ENCODE results near the gene KAZN.
"Not testable (repeated sequence)": the region's sequence is repeated elsewhere in the genome, so short reads cannot be mapped to it uniquely, and the experiment has no call there.

Gene KAZN

DNA sequence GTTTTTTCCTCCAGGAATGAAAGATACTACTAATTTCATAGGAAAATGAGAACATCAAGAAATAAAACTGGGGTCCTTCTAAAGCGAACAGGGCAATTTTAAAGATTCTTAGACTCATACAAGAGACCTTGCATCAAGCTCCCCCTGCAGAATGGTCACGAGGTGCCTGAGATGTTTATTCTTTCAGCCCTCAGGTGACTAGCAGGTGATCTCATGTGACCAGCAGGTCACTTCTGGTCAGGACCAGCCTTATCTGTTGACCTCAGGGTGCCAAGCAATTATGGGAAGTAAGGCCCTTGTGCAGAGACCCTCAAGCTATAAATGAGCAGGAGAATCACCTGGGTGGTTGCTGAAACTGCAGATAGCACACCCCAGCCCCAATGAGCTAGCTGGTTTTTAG, 534.5 kb downstream of the KAZN start:
- no peak overlapping the region for H3K4me3 ChIP-seq (ENCODE audit: low read depth, low read length)
- H3K4me1 ChIP-seq (ENCODE audit: control insufficient read depth, insufficient read depth, low read length, unreplicated experiment), result no peaks in the 10 kb centered on the region
- no peaks in the 10 kb centered on the region for H3K36me3 ChIP-seq (ENCODE audit: insufficient read depth, low read length)
- H3K27me3 ChIP-seq (ENCODE audit: insufficient read depth, low read length), result peaks cover 32% of the 10 kb centered on the region
- no peak overlapping the region for H3K27ac ChIP-seq (ENCODE audit: low read depth, low read length)
- no peaks in the 10 kb centered on the region for H3K79me2 ChIP-seq (ENCODE audit: control insufficient read depth, insufficient read depth, low read length, unreplicated experiment)
- no peak overlapping the region for H2AFZ ChIP-seq (ENCODE audit: low read length, unreplicated experiment)

GRCh38 chr1:15134285-15134684, 535.8 kb downstream of the KAZN start:
- no peaks in the 10 kb centered on the region for H3K79me2 ChIP-seq (ENCODE audit: control insufficient read depth, insufficient read depth, low read length, unreplicated experiment)
- H2AFZ ChIP-seq (ENCODE audit: low read length, unreplicated experiment), result no peak overlapping the region
- no peaks in the 10 kb centered on the region for H3K4me1 ChIP-seq (ENCODE audit: control insufficient read depth, insufficient read depth, low read length, unreplicated experiment)
- H3K27ac ChIP-seq (ENCODE audit: low read depth, low read length), result no peak overlapping the region
- no peak overlapping the region for H3K4me3 ChIP-seq (ENCODE audit: low read depth, low read length)
- no peaks in the 10 kb centered on the region for H3K36me3 ChIP-seq (ENCODE audit: insufficient read depth, low read length)
- H3K27me3 ChIP-seq (ENCODE audit: insufficient read depth, low read length), result peaks cover 32% of the 10 kb centered on the region

DNA sequence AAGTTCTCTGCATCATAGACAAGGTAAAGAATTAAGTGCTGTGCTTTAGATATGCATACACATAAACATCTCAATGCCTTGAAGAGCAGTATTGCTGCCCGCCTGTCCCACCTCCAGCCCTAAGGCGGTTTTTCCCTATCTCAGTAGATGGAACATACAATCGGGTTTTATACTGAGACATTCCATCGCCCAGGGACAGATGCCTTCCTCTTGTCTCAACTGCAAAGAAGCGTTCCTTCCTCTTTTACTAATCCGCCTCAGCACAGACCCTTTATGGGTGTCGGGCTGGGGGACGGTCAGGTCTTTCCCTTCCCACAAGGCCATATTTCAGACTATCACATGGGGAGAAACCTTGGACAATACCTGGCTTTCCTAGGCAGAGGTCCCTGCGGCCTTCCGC, 537.1 kb downstream of the KAZN start:
- H3K79me2 ChIP-seq (ENCODE audit: control insufficient read depth, insufficient read depth, low read length, unreplicated experiment); H3K4me3 ChIP-seq (ENCODE audit: low read depth, low read length); H2AFZ ChIP-seq (ENCODE audit: low read length, unreplicated experiment); H3K36me3 ChIP-seq (ENCODE audit: insufficient read depth, low read length); H3K27ac ChIP-seq (ENCODE audit: low read depth, low read length); H3K4me1 ChIP-seq (ENCODE audit: control insufficient read depth, insufficient read depth, low read length, unreplicated experiment): not testable (repeated sequence)
- H3K27me3 ChIP-seq (ENCODE audit: insufficient read depth, low read length), result peaks cover 28% of the 10 kb centered on the region

GRCh38 chr1:15137809-15138208, 539.3 kb downstream of the KAZN start:
- Histone ChIP-seq H2AFZ (ENCODE audit: low read length, unreplicated experiment) (no peak overlapping the region), H3K36me3 (ENCODE audit: insufficient read depth, low read length) (no peaks in the 10 kb centered on the region), H3K4me1 (ENCODE audit: control insufficient read depth, insufficient read depth, low read length, unreplicated experiment) (no peaks in the 10 kb centered on the region), H3K4me3 (ENCODE audit: low read depth, low read length) (no peak overlapping the region), H3K27ac (ENCODE audit: low read depth, low read length) (no peak overlapping the region), H3K27me3 (ENCODE audit: insufficient read depth, low read length) (peaks cover 28% of the 10 kb centered on the region), H3K79me2 (ENCODE audit: control insufficient read depth, insufficient read depth, low read length, unreplicated experiment) (no peaks in the 10 kb centered on the region)

DNA sequence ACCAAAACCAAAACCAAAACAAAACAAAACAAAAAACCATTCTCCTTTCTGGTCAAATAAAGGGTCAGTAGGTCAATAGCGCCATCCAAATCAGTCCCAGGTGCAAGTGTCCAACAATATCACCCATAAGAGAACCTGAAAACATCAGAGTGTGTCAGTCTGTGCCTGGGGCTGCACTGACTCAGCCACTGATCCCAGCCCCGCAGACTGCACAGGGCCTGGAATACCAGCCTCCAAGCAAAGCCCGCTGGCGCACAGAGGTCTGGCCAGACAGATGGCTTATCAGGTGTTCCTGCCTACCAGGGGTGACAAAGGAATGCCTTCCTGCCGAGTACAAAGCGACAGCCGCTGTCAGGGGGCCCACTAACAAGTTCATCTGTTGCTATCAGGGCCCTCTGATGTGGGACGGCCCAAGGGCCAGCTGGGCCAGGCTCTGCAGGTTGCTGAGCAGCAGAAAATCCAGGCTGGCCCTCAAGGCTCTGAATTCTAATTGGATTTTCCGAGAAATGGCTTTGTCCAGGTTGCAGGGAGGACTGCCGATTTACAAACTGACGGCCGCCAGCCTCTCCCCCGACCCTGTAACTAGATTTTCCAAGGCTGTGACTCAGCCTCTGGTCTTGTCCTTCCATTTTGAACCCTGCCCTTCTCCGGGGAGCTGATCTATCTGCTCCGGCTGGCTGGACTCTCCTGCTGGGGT, 541.3 kb downstream of the KAZN start:
- no peak overlapping the region for H2AFZ ChIP-seq (ENCODE audit: low read length, unreplicated experiment)
- no peak overlapping the region for H3K27ac ChIP-seq (ENCODE audit: low read depth, low read length)
- H3K4me3 ChIP-seq (ENCODE audit: low read depth, low read length), result no peak overlapping the region
- peaks cover 18% of the 10 kb centered on the region; the same call in 1 of the 2 replicates for H3K27me3 ChIP-seq (ENCODE audit: insufficient read depth, low read length)
- H3K36me3 ChIP-seq (ENCODE audit: insufficient read depth, low read length), result no peaks in the 10 kb centered on the region
- no peaks in the 10 kb centered on the region for H3K4me1 ChIP-seq (ENCODE audit: control insufficient read depth, insufficient read depth, low read length, unreplicated experiment)
- H3K79me2 ChIP-seq (ENCODE audit: control insufficient read depth, insufficient read depth, low read length, unreplicated experiment), result no peaks in the 10 kb centered on the region

DNA sequence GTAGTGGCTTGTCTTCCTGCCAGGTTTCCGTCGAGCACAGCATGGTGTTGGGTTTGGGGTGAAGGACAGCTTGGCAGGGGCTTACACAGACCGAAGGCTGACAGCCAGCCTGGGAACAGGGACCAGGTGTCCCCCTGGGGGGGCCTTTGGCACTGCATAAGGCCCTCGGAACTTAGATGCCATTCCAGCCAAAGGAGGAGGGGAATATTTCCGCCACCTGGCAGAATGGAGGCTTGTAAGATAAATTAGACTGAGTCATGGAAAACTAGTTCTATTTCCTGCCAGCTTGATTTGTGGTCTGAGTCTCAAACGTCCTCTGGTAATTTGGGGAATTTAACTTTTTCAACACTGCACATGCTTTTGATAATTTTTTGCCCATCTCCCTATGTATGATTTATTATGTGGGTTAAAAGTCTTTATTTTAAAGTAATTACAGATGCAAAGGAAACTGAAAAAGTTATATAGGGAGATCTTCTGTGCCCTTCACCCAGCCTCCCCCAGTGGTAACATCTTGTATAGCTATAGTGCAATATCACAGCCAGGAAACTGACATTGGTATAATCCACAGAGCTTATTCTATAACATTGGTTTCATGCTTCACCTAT, 543.6 kb downstream of the KAZN start:
- Histone ChIP-seq H2AFZ (ENCODE audit: low read length, unreplicated experiment) (no peak overlapping the region), H3K36me3 (ENCODE audit: insufficient read depth, low read length) (no peaks in the 10 kb centered on the region), H3K27ac (ENCODE audit: low read depth, low read length) (no peak overlapping the region), H3K27me3 (ENCODE audit: insufficient read depth, low read length) (peaks cover 27% of the 10 kb centered on the region; the same call in 1 of the 2 replicates), H3K4me1 (ENCODE audit: control insufficient read depth, insufficient read depth, low read length, unreplicated experiment) (no peaks in the 10 kb centered on the region), H3K4me3 (ENCODE audit: low read depth, low read length) (no peak overlapping the region), H3K79me2 (ENCODE audit: control insufficient read depth, insufficient read depth, low read length, unreplicated experiment) (no peaks in the 10 kb centered on the region)

GRCh38 chr1:15145327-15145726, 546.8 kb downstream of the KAZN start:
- H3K36me3 ChIP-seq (ENCODE audit: insufficient read depth, low read length), result no peaks in the 10 kb centered on the region
- H3K4me3 ChIP-seq (ENCODE audit: low read depth, low read length), result no peak overlapping the region
- H3K27ac ChIP-seq (ENCODE audit: low read depth, low read length), result no peak overlapping the region
- peaks cover 39% of the 10 kb centered on the region for H3K27me3 ChIP-seq (ENCODE audit: insufficient read depth, low read length)
- no peak overlapping the region for H2AFZ ChIP-seq (ENCODE audit: low read length, unreplicated experiment)
- no peaks in the 10 kb centered on the region for H3K79me2 ChIP-seq (ENCODE audit: control insufficient read depth, insufficient read depth, low read length, unreplicated experiment)
- no peaks in the 10 kb centered on the region for H3K4me1 ChIP-seq (ENCODE audit: control insufficient read depth, insufficient read depth, low read length, unreplicated experiment)

- Histone ChIP-seq H3K79me2 (ENCODE audit: control insufficient read depth, insufficient read depth, low read length, unreplicated experiment) (no peaks in the 10 kb centered on the region), H3K36me3 (ENCODE audit: insufficient read depth, low read length) (no peaks in the 10 kb centered on the region), H3K27me3 (ENCODE audit: insufficient read depth, low read length) (peaks cover 48% of the 10 kb centered on the region), H3K4me1 (ENCODE audit: control insufficient read depth, insufficient read depth, low read length, unreplicated experiment) (no peaks in the 10 kb centered on the region), H2AFZ (ENCODE audit: low read length, unreplicated experiment) (no peak overlapping the region), H3K27ac (ENCODE audit: low read depth, low read length) (no peak overlapping the region), H3K4me3 (ENCODE audit: low read depth, low read length) (no peak overlapping the region)
These were observed 547.7 kb downstream of the KAZN start for GRCh38 chr1:15146142-15146680.

GRCh38 chr1:15146971-15147376, 548.5 kb downstream of the KAZN start:
- no peaks in the 10 kb centered on the region for H3K4me1 ChIP-seq (ENCODE audit: control insufficient read depth, insufficient read depth, low read length, unreplicated experiment)
- H3K27ac ChIP-seq (ENCODE audit: low read depth, low read length), result no peak overlapping the region
- no peaks in the 10 kb centered on the region for H3K79me2 ChIP-seq (ENCODE audit: control insufficient read depth, insufficient read depth, low read length, unreplicated experiment)
- H3K4me3 ChIP-seq (ENCODE audit: low read depth, low read length), result no peak overlapping the region
- no peaks in the 10 kb centered on the region for H3K36me3 ChIP-seq (ENCODE audit: insufficient read depth, low read length)
- peaks cover 55% of the 10 kb centered on the region for H3K27me3 ChIP-seq (ENCODE audit: insufficient read depth, low read length)
- no peak overlapping the region for H2AFZ ChIP-seq (ENCODE audit: low read length, unreplicated experiment)

DNA sequence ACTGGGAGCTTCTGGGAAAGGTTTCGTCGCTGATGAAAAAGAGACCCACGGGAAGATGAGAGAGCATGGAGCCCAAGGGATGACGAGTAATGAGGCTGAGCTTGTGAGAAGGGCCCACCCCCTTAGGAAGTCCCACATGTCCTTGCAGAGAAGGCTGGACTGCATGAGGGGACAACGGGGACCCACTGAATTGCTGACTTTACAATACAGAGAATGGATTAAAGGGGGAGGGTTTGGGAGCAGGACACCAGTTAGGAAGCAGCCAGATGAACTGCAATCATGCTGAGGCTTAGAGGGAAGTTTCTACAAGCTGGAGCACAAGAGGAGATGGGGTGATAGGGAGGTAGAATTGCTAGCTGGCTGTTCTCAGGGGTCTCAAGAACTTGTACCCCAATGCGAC, 549.5 kb downstream of the KAZN start:
- H3K36me3 ChIP-seq (ENCODE audit: insufficient read depth, low read length), result no peaks in the 10 kb centered on the region
- H3K4me3 ChIP-seq (ENCODE audit: low read depth, low read length), result no peak overlapping the region
- no peaks in the 10 kb centered on the region for H3K4me1 ChIP-seq (ENCODE audit: control insufficient read depth, insufficient read depth, low read length, unreplicated experiment)
- no peaks in the 10 kb centered on the region for H3K79me2 ChIP-seq (ENCODE audit: control insufficient read depth, insufficient read depth, low read length, unreplicated experiment)
- no peak overlapping the region for H3K27ac ChIP-seq (ENCODE audit: low read depth, low read length)
- H3K27me3 ChIP-seq (ENCODE audit: insufficient read depth, low read length), result peaks cover 52% of the 10 kb centered on the region
- no peak overlapping the region for H2AFZ ChIP-seq (ENCODE audit: low read length, unreplicated experiment)

DNA sequence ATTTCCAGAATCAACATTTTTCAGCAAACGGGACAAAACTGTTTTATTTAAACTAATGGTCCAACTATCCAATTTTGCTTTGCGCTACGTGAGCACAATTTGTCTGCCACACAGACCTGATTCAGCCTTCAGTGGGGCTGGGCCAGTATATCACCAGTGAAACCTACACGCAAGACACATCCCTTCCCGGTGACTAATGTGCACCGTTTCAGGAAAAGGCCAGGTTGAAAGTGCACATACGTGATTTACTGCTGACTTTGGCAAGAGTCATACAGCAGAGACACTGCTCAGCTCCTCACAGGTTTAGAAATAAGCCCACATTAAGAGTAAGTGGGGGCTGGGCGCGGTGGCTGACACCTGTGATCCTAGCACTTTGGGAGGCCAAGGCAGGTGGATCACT, 550.0 kb downstream of the KAZN start:
- Histone ChIP-seq H3K27ac (ENCODE audit: low read depth, low read length) (no peak overlapping the region), H2AFZ (ENCODE audit: low read length, unreplicated experiment) (no peak overlapping the region), H3K79me2 (ENCODE audit: control insufficient read depth, insufficient read depth, low read length, unreplicated experiment) (no peaks in the 10 kb centered on the region), H3K4me1 (ENCODE audit: control insufficient read depth, insufficient read depth, low read length, unreplicated experiment) (no peaks in the 10 kb centered on the region), H3K36me3 (ENCODE audit: insufficient read depth, low read length) (no peaks in the 10 kb centered on the region), H3K4me3 (ENCODE audit: low read depth, low read length) (no peak overlapping the region), H3K27me3 (ENCODE audit: insufficient read depth, low read length) (peaks cover 49% of the 10 kb centered on the region)

All from ACC112 (cell line).